Astrocyte (in vitro differentiated cells and primary cell): ENCODE measurements around the gene PPAN.

Source experiments
- CTCF ChIP-seq: IDR thresholded peaks from 2 replicates; pipeline ENCODE4 v1.5.1; 2011; ENCODE audit warnings: low read depth, mild to moderate bottlenecking, inconsistent platforms, low read length, moderate library complexity; ENCODE audit not compliant: insufficient read depth
- EZH2 ChIP-seq: IDR thresholded peaks from 2 replicates; pipeline ENCODE4 v1.6.1; 2012; ENCODE audit warnings: mild to moderate bottlenecking, low read length, inconsistent platforms; ENCODE audit not compliant: insufficient read depth

- no peak for TF ChIP-seq CTCF
- TF ChIP-seq EZH2: no peak
These were observed 20.2 kb upstream of the PPAN start, which contains the start of gene SHFL for GRCh38 chr19:10085641-10086590.
